ENCODE data around the gene DNASE2B.

The DNASE2B gene

GRCh38 chr1:84374991-84375696 lies 23.1 kb upstream of the DNASE2B start:
- DNase-seq = peak in 1 of 51 donors; percentile 43

- peak in 1 of 51 donors; percentile 43 for DNase-seq
These were observed 22.0 kb upstream of the DNASE2B start for GRCh38 chr1:84376000-84376910.

GRCh38 chr1:84377480-84378095 lies 20.7 kb upstream of the DNASE2B start:
- peak in 2 of 51 donors; percentile 27 to 42 for DNase-seq

- no peak for DNase-seq
These were observed 19.0 kb upstream of the DNASE2B start for GRCh38 chr1:84379138-84379916.

GRCh38 chr1:84379917-84380180 lies 18.4 kb upstream of the DNASE2B start:
- no peak for DNase-seq

GRCh38 chr1:84382127-84382526 lies 16.2 kb upstream of the DNASE2B start:
- no peak for DNase-seq

GRCh38 chr1:84385347-84385746 lies 12.9 kb upstream of the DNASE2B start:
- no peak for DNase-seq

- DNase-seq = peak in 1 of 51 donors; percentile 11
These were observed 11.4 kb upstream of the DNASE2B start for GRCh38 chr1:84386716-84387479.

GRCh38 chr1:84387480-84388163 lies 10.7 kb upstream of the DNASE2B start:
- DNase-seq = peak in 2 of 51 donors; percentile 2 to 14

- no peak for DNase-seq
These were observed 8.1 kb upstream of the DNASE2B start for GRCh38 chr1:84390226-84390625.

- DNase-seq = no peak
These were observed 2.9 kb downstream of the DNASE2B start for GRCh38 chr1:84401156-84401555.

GRCh38 chr1:84402060-84402459 lies 3.8 kb downstream of the DNASE2B start:
- no peak for DNase-seq

- DNase-seq = no peak
These were observed 4.2 kb downstream of the DNASE2B start for GRCh38 chr1:84402501-84402900.

GRCh38 chr1:84403347-84403746 lies 5.1 kb downstream of the DNASE2B start:
- no peak for DNase-seq

GRCh38 chr1:84406346-84406861 lies 8.1 kb downstream of the DNASE2B start:
- DNase-seq = peak in 1 of 51 donors; percentile 11

- DNase-seq = no peak
These were observed 9.2 kb downstream of the DNASE2B start for GRCh38 chr1:84407524-84407923.

GRCh38 chr1:84407958-84408422 lies 9.7 kb downstream of the DNASE2B start:
- peak in 1 of 51 donors; percentile 44 for DNase-seq

GRCh38 chr1:84409888-84410287 lies 11.6 kb downstream of the DNASE2B start:
- DNase-seq = no peak

GRCh38 chr1:84410328-84411095 lies 12.2 kb downstream of the DNASE2B start:
- no peak for DNase-seq

Data from hypothalamus (tissue), 51 donors.